ENCODE measurements around the gene GBP2.
A peak's percentile ranks its signal among the peaks of the same experiment; 100 is the strongest.

The GBP2 gene

DNA sequence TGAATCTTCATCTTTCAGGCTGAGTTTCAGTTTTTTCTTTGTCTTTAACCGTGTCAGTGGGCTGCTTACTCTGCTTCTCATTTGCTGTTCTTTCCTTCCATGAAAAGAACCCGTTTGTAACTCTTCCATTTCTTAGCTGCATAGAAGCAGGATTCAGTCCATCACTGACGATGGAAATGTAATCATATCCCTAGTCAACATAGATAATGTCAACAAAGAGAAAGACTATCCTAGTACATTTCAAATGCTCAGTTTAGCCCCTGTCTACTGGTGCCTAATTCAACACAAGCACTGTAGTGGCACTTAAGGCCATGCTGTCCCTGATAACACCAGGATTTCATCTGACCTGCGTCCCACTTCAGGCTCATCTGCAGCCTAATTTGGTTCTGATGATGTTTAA lies 61.3 kb downstream of the GBP2 start:
- DNase-seq: peak; percentile 36

DNA sequence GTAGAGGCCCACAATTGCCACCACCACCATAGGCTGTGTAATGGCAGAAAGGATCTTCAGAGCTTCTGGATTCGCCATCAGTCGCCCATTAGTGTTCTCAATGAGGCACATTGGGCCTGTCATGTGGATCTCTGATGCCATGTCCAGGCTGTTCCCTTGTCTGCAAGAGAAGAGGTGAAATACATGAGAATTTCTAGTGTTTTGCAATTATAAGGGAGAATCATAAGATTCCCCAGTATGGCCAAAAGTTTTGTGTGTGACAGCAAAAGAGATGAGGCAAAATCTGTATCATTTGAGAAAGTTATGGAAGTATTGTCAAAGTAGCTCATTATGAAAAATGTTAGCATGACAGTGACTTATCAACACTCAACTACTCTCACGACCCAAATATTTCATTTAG lies 62.8 kb downstream of the GBP2 start:
- no peak for DNase-seq

DNA sequence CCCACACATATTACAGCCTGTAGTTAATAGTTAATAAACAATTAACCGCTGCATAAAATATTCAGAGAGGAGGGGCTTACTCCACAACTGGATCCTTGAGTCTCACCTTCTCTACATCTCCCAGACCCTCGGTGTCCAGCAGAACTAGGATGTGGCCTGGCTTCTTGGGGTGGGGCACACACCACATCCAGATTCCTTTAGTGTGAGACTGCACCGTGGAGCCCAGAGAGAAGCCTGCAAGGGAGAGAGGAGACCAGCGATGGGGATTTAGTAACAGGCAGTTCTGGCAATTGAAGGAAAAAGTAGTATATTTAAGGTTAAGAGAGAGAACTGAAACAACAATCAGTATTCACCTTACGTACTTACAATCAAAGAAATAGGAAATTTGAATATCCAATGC lies 65.8 kb downstream of the GBP2 start:
- no peak for DNase-seq

Data from right kidney (tissue), 1 donor.